Activated naive CD8-positive, alpha-beta T cell treated with anti-CD3 and anti-CD28 coated beads, Interleukin-2, amount 50 U/mL, for 24 hours (primary cell): ENCODE data around the gene COL7A1.
A peak's percentile ranks its signal among the peaks of the same experiment; 100 is the strongest.

Experiments used
- ATAC-seq: fragments of 150-1000 bp; cut with Tn5 transposase; one replicate; pipeline ENCODE4 v1.10.0; 2021
- DNase-seq: peaks from one replicate; pipeline ENCODE4 v3.0.0; 2021
- H3K27ac Mint-ChIP-seq: one replicate; pipeline ENCODE4 v1.8.0; 2021; ENCODE audit warnings: mild to moderate bottlenecking, mixed read lengths
- H3K27me3 Mint-ChIP-seq: one replicate; pipeline ENCODE4 v1.8.0; 2021; ENCODE audit warnings: mixed read lengths
- H3K36me3 Mint-ChIP-seq: one replicate; pipeline ENCODE4 v1.8.0; 2021; ENCODE audit warnings: low read depth, mixed read lengths
- H3K4me1 Mint-ChIP-seq: one replicate; pipeline ENCODE4 v1.8.0; 2021; ENCODE audit warnings: mixed read lengths
- H3K4me3 Mint-ChIP-seq: one replicate; pipeline ENCODE4 v1.8.0; 2021; ENCODE audit warnings: mild to moderate bottlenecking, moderate library complexity, mixed read lengths
- H3K9me3 Mint-ChIP-seq: one replicate; pipeline ENCODE4 v1.8.0; 2021; ENCODE audit warnings: mixed read lengths

COL7A1 gene

GRCh38 chr3:48587686-48588085 is 7.4 kb downstream of the COL7A1 start:
- Mint-ChIP-seq H3K27ac (no peak overlapping the region), H3K4me3 (no peak overlapping the region), H3K36me3 (no peaks in the 10 kb centered on the region), H3K9me3 (no peaks in the 10 kb centered on the region), H3K4me1 (no peaks in the 10 kb centered on the region), H3K27me3 (peaks cover 20% of the 10 kb centered on the region)
- ATAC-seq = no peak
- DNase-seq = no peak

GRCh38 chr3:48585411-48585810 is 9.7 kb downstream of the COL7A1 start:
- Mint-ChIP-seq H3K4me3 (no peak overlapping the region), H3K27me3 (peaks cover 15% of the 10 kb centered on the region), H3K9me3 (no peaks in the 10 kb centered on the region), H3K4me1 (no peaks in the 10 kb centered on the region), H3K27ac (no peak overlapping the region), H3K36me3 (no peaks in the 10 kb centered on the region)
- DNase-seq (no peak), ATAC-seq (no peak)

GRCh38 chr3:48584836-48585235 is 10.3 kb downstream of the COL7A1 start:
- Mint-ChIP-seq H3K36me3 (no peaks in the 10 kb centered on the region), H3K27ac (no peak overlapping the region)

GRCh38 chr3:48581621-48582481 is 13.3 kb downstream of the COL7A1 start:
- ATAC-seq = no peak
- Mint-ChIP-seq H3K36me3 (no peaks in the 10 kb centered on the region), H3K4me3 (no peak overlapping the region), H3K27ac (no peak overlapping the region), H3K27me3 (no peaks in the 10 kb centered on the region), H3K4me1 (no peaks in the 10 kb centered on the region), H3K9me3 (no peaks in the 10 kb centered on the region)
- DNase-seq = no peak

More at GRCh38 chr3:48584836-48585235, 10.3 kb downstream of the COL7A1 start:
- Mint-ChIP-seq H3K4me1 (no peaks in the 10 kb centered on the region), H3K4me3 (no peak overlapping the region), H3K9me3 (no peaks in the 10 kb centered on the region), H3K27me3 (peaks cover 14% of the 10 kb centered on the region)
- no peak for ATAC-seq
- no peak for DNase-seq

- H3K9me3 Mint-ChIP-seq = no peaks in the 10 kb centered on the region
Measured at GRCh38 chr3:48576647-48577046, 18.5 kb downstream of the COL7A1 start.

GRCh38 chr3:48575366-48575765 is 19.8 kb downstream of the COL7A1 start:
- Mint-ChIP-seq H3K9me3 (no peaks in the 10 kb centered on the region), H3K36me3 (no peaks in the 10 kb centered on the region), H3K27me3 (no peaks in the 10 kb centered on the region), H3K27ac (no peak overlapping the region), H3K4me1 (no peaks in the 10 kb centered on the region), H3K4me3 (no peak overlapping the region)
- DNase-seq = no peak
- ATAC-seq = no peak

More at GRCh38 chr3:48576647-48577046, 18.5 kb downstream of the COL7A1 start:
- ATAC-seq = no peak
- Mint-ChIP-seq H3K27ac (no peak overlapping the region), H3K4me3 (no peak overlapping the region), H3K4me1 (no peaks in the 10 kb centered on the region), H3K36me3 (no peaks in the 10 kb centered on the region), H3K27me3 (no peaks in the 10 kb centered on the region)
- no peak for DNase-seq

GRCh38 chr3:48573973-48574585 is 21.1 kb downstream of the COL7A1 start:
- DNase-seq (no peak), ATAC-seq (no peak)
- no peaks in the 10 kb centered on the region for H3K4me1 Mint-ChIP-seq
- H3K27me3 Mint-ChIP-seq = no peaks in the 10 kb centered on the region
- H3K27ac Mint-ChIP-seq = peak overlapping the region; percentile 1
- no peaks in the 10 kb centered on the region for H3K36me3 Mint-ChIP-seq
- no peaks in the 10 kb centered on the region for H3K9me3 Mint-ChIP-seq
- H3K4me3 Mint-ChIP-seq = no peak overlapping the region

- Mint-ChIP-seq H3K27ac (no peak overlapping the region), H3K4me3 (no peak overlapping the region), H3K27me3 (no peaks in the 10 kb centered on the region), H3K9me3 (no peaks in the 10 kb centered on the region), H3K36me3 (no peaks in the 10 kb centered on the region), H3K4me1 (no peaks in the 10 kb centered on the region)
- ATAC-seq (no peak), DNase-seq (no peak)
Measured at GRCh38 chr3:48572517-48572916, 22.6 kb downstream of the COL7A1 start.

- no peaks in the 10 kb centered on the region for H3K9me3 Mint-ChIP-seq
Measured at GRCh38 chr3:48571938-48572337, 23.2 kb downstream of the COL7A1 start.

GRCh38 chr3:48569808-48570450 is 25.2 kb downstream of the COL7A1 start:
- Mint-ChIP-seq H3K4me1 (peaks cover 7% of the 10 kb centered on the region), H3K27me3 (no peaks in the 10 kb centered on the region), H3K36me3 (no peaks in the 10 kb centered on the region), H3K9me3 (no peaks in the 10 kb centered on the region), H3K27ac (no peak overlapping the region), H3K4me3 (no peak overlapping the region)
- ATAC-seq (no peak), DNase-seq (no peak)

More at GRCh38 chr3:48571938-48572337, 23.2 kb downstream of the COL7A1 start:
- no peaks in the 10 kb centered on the region for H3K36me3 Mint-ChIP-seq
- no peaks in the 10 kb centered on the region for H3K4me1 Mint-ChIP-seq
- no peaks in the 10 kb centered on the region for H3K27me3 Mint-ChIP-seq
- no peak overlapping the region for H3K27ac Mint-ChIP-seq
- ATAC-seq (no peak), DNase-seq (no peak)
- H3K4me3 Mint-ChIP-seq = no peak overlapping the region

GRCh38 chr3:48569400-48569799 is 25.7 kb downstream of the COL7A1 start:
- no peak overlapping the region for H3K4me3 Mint-ChIP-seq
- no peaks in the 10 kb centered on the region for H3K36me3 Mint-ChIP-seq
- no peak overlapping the region for H3K27ac Mint-ChIP-seq

GRCh38 chr3:48568476-48568875 is 26.7 kb downstream of the COL7A1 start:
- no peaks in the 10 kb centered on the region for H3K36me3 Mint-ChIP-seq
- ATAC-seq (no peak), DNase-seq (no peak)
- no peak overlapping the region for H3K27ac Mint-ChIP-seq
- H3K4me3 Mint-ChIP-seq = no peak overlapping the region
- H3K4me1 Mint-ChIP-seq = peaks cover 14% of the 10 kb centered on the region
- no peaks in the 10 kb centered on the region for H3K9me3 Mint-ChIP-seq
- H3K27me3 Mint-ChIP-seq = no peaks in the 10 kb centered on the region

More at GRCh38 chr3:48569400-48569799, 25.7 kb downstream of the COL7A1 start:
- DNase-seq (no peak), ATAC-seq (no peak)
- H3K4me1 Mint-ChIP-seq = peaks cover 7% of the 10 kb centered on the region
- no peaks in the 10 kb centered on the region for H3K9me3 Mint-ChIP-seq
- H3K27me3 Mint-ChIP-seq = no peaks in the 10 kb centered on the region

GRCh38 chr3:48567500-48567899 is 27.6 kb downstream of the COL7A1 start:
- Mint-ChIP-seq H3K27ac (no peak overlapping the region), H3K4me1 (peaks cover 20% of the 10 kb centered on the region), H3K4me3 (no peak overlapping the region), H3K9me3 (no peaks in the 10 kb centered on the region), H3K27me3 (no peaks in the 10 kb centered on the region), H3K36me3 (no peaks in the 10 kb centered on the region)
- no peak for DNase-seq
- ATAC-seq = no peak

- Mint-ChIP-seq H3K27me3 (no peaks in the 10 kb centered on the region), H3K27ac (no peak overlapping the region), H3K4me3 (no peak overlapping the region), H3K4me1 (peaks cover 20% of the 10 kb centered on the region), H3K36me3 (no peaks in the 10 kb centered on the region), H3K9me3 (no peaks in the 10 kb centered on the region)
- DNase-seq (no peak), ATAC-seq (no peak)
Measured at GRCh38 chr3:48567090-48567489, 28.0 kb downstream of the COL7A1 start.

- Mint-ChIP-seq H3K9me3 (no peaks in the 10 kb centered on the region), H3K27ac (no peak overlapping the region), H3K27me3 (no peaks in the 10 kb centered on the region), H3K36me3 (no peaks in the 10 kb centered on the region), H3K4me1 (peaks cover 20% of the 10 kb centered on the region), H3K4me3 (no peak overlapping the region)
- ATAC-seq (no peak), DNase-seq (no peak)
Measured at GRCh38 chr3:48566401-48566760, 28.7 kb downstream of the COL7A1 start.
